ENCODE results near the gene TNS3.

GRCh38 chr7:47427051-47427643 lies 154.8 kb downstream of the TNS3 start:
- TF ChIP-seq CTCF (conservative IDR thresholded peaks at IDR 0.05) (no peak), EZH2 (IDR thresholded peaks at IDR 0.05; ENCODE audit: low read depth) (no peak)
